B cell (primary cell): ENCODE measurements around the gene ITPK1.

Source experiments
- CTCF ChIP-seq: fragments of 200-600 bp; IDR thresholded peaks from one replicate; pipeline ENCODE4 v1.8.0; 2022; ENCODE audit warnings: antibody characterized with exemption, mild to moderate bottlenecking
- EZH2 ChIP-seq: IDR thresholded peaks from 2 replicates; pipeline ENCODE4 v1.6.1; 2012; ENCODE audit warnings: borderline replicate concordance, low read depth, mild to moderate bottlenecking, moderate library complexity, low read length; ENCODE audit not compliant: insufficient read depth, poor library complexity, severe bottlenecking

- TF ChIP-seq CTCF = no peak
- no peak for TF ChIP-seq EZH2
Measured at GRCh38 chr14:93023039-93023438, 92.7 kb downstream of the ITPK1 start.
